Activated naive CD8-positive, alpha-beta T cell treated with anti-CD3 and anti-CD28 coated beads, Interleukin-2, amount 10 ng/mL, durations not matched to agents 7 days and 5 days (primary cell): ENCODE results near the gene HMGXB4. TPM values are rescaled to one million over a fixed set of nuclear protein-coding genes. Genes with fewer than 3 reads are reported as not detected.

Experiments used
- ATAC-seq: fragments of 150-1000 bp; cut with Tn5 transposase; one replicate; pipeline ENCODE4 v1.10.0; 2021; ENCODE audit warnings: low read depth, moderate library complexity
- POLR2A ChIA-PET: fragments of 350-600 bp; sonication (Branson Sonifier 250); formaldehyde crosslinking; loops from one replicate; lab custom pipeline; 2021; ENCODE audit warnings: antibody characterized with exemption; lab: Charles Lee
- DNase-seq: peaks from one replicate; pipeline ENCODE4 v3.0.0; 2021
- H3K27ac Mint-ChIP-seq: one replicate; pipeline ENCODE4 v1.8.0; 2022; ENCODE audit warnings: mild to moderate bottlenecking, mixed read lengths
- H3K27me3 Mint-ChIP-seq: one replicate; pipeline ENCODE4 v1.8.0; 2022; ENCODE audit warnings: mild to moderate bottlenecking, moderate library complexity, mixed read lengths
- H3K36me3 Mint-ChIP-seq: one replicate; pipeline ENCODE4 v1.8.0; 2021; ENCODE audit warnings: mild to moderate bottlenecking, mixed read lengths
- H3K4me1 Mint-ChIP-seq: one replicate; pipeline ENCODE4 v1.8.0; 2021; ENCODE audit warnings: mixed read lengths
- H3K4me3 Mint-ChIP-seq: one replicate; pipeline ENCODE4 v1.8.0; 2022; ENCODE audit warnings: mild to moderate bottlenecking, moderate library complexity, mixed read lengths
- H3K9me3 Mint-ChIP-seq: one replicate; pipeline ENCODE4 v1.8.0; 2021; ENCODE audit warnings: mixed read lengths
- total RNA-seq, 2 experiments: library from RNA; stranded (reverse); gene quantifications; one replicate each; pipeline ENCODE4 v1.2.3, GENCODE V29; 2021

The HMGXB4 gene
- total RNA-seq, 2 experiments from 2014 or later, result 35.4 to 36.2 TPM

DNA sequence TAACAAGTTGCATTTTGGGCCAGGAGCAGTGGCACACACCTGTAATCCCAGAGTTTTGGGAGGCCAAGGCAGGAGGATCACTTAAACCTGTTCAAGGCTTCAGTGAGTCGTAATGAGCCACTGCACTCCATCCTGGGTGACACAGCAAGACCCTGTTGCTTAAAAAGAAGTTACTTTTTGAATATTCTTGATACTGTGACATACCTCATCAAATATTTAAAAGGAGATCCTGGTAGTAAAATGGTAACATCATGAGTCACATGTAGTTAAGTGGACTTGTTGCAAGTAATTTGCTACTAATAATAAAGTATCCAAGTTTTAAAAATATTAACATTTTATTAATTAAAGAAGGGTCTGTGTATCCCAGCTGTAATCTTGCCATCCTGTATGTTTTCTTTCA lies 18.3 kb downstream of the HMGXB4 start:
- Mint-ChIP-seq H3K27me3 (no peaks in the 10 kb centered on the region), H3K4me3 (no peak overlapping the region), H3K4me1 (peaks cover 21% of the 10 kb centered on the region), H3K36me3 (peaks cover 30% of the 10 kb centered on the region), H3K9me3 (no peaks in the 10 kb centered on the region), H3K27ac (no peak overlapping the region)
- ATAC-seq, result no peak
- POLR2A ChIA-PET, result no interaction called here
- DNase-seq, result no peak

DNA sequence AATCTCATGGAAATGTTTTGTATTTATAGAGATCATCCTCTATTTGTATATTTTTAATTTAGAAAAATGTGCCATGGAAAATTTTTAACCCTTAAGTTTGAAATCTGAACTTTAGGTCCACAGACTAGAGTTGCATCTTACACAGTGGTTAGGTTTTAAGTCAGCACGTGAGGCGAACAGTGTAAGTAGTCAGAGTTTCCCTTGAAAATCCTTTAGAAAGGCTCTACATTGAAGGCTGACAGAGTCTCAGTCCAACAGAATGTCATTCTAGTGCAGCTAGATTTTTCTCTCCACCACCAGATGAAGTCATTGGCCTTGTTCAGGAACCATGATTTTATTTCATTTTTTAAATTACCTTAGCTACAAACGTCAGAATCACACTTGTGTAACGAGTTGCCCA lies 18.7 kb downstream of the HMGXB4 start:
- Mint-ChIP-seq H3K27ac (no peak overlapping the region), H3K27me3 (no peaks in the 10 kb centered on the region), H3K4me1 (peaks cover 22% of the 10 kb centered on the region), H3K36me3 (peaks cover 32% of the 10 kb centered on the region), H3K4me3 (no peak overlapping the region), H3K9me3 (no peaks in the 10 kb centered on the region)
- POLR2A ChIA-PET, result no interaction called here
- ATAC-seq (no peak), DNase-seq (no peak)

DNA sequence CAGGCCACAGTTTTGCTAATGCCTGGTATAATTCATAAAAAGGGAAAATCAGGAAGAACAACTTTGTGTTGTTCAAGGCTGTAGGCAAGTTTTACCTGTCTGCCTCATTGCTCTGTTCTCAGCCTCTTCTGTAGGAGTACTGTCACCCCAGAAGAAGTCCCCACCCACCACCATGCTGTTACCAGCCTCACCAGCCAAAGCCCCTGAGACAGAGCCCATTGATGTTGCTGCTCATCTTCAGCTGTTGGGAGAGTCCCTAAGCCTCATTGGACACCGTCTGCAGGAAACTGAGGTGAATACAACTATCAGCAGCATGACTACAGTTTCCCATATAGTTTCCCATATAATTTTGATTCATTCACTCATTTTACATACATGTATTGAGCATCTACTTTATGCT lies 30.8 kb downstream of the HMGXB4 start:
- no peak for ATAC-seq
- POLR2A ChIA-PET, result no interaction called here
- H3K36me3 Mint-ChIP-seq, result peaks cover 11% of the 10 kb centered on the region

DNA sequence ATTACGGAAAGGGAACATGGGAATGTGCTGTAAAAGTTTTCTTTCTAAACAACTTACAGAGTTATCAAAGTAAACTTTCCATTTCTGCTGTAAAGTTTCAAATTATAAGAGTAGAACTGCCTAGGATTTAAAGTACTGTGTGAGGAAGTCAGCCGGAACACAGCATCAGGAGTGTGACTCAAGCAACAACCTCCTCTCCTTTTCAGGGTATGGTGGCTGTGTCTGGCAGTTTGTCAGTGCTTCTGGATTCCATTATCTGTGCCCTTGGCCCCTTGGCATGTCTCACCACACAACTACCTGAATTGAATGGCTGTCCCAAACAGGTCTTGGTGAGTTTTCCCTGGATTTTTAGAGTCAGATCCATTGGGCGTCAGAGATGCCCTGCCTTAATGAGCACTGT lies 35.5 kb downstream of the HMGXB4 start:
- H3K4me1 Mint-ChIP-seq, result peaks cover 2% of the 10 kb centered on the region
- POLR2A ChIA-PET, result no interaction called here
- H3K27ac Mint-ChIP-seq, result no peak overlapping the region
- ATAC-seq (no peak), DNase-seq (no peak)
- H3K27me3 Mint-ChIP-seq, result no peaks in the 10 kb centered on the region
- H3K4me3 Mint-ChIP-seq, result no peak overlapping the region
- no peaks in the 10 kb centered on the region for H3K9me3 Mint-ChIP-seq
- peaks cover 18% of the 10 kb centered on the region for H3K36me3 Mint-ChIP-seq

More for the DNA sequence above, 30.8 kb downstream of the HMGXB4 start:
- DNase-seq, result no peak
- Mint-ChIP-seq H3K9me3 (no peaks in the 10 kb centered on the region), H3K4me1 (peaks cover under 1% of the 10 kb centered on the region), H3K27me3 (no peaks in the 10 kb centered on the region), H3K4me3 (no peak overlapping the region), H3K27ac (no peak overlapping the region)

GRCh38 chr22:35296051-35296450 lies 38.8 kb downstream of the HMGXB4 start:
- ATAC-seq, result no peak
- Mint-ChIP-seq H3K9me3 (no peaks in the 10 kb centered on the region), H3K27me3 (no peaks in the 10 kb centered on the region), H3K4me1 (peaks cover 5% of the 10 kb centered on the region), H3K27ac (no peak overlapping the region), H3K36me3 (peaks cover 14% of the 10 kb centered on the region), H3K4me3 (no peak overlapping the region)
- POLR2A ChIA-PET, result no interaction called here
- no peak for DNase-seq

GRCh38 chr22:35299217-35299672 lies 42.0 kb downstream of the HMGXB4 start:
- peak overlapping the region; percentile 93 for H3K27ac Mint-ChIP-seq
- DNase-seq (no peak), ATAC-seq (peak; percentile 7)
- H3K4me1 Mint-ChIP-seq, result peaks cover 10% of the 10 kb centered on the region
- H3K9me3 Mint-ChIP-seq, result no peaks in the 10 kb centered on the region
- H3K27me3 Mint-ChIP-seq, result no peaks in the 10 kb centered on the region
- H3K36me3 Mint-ChIP-seq, result peaks cover 6% of the 10 kb centered on the region
- POLR2A ChIA-PET, result interaction anchor here (0.5 to 1.3 kb wide), 15 partner anchors 8 to 1157 kb away, joined by 3 to 15 read pairs (median 4); partner anchors contain the start of genes APOL3 and HMGXB4
- H3K4me3 Mint-ChIP-seq, result peak overlapping the region; percentile 95

DNA sequence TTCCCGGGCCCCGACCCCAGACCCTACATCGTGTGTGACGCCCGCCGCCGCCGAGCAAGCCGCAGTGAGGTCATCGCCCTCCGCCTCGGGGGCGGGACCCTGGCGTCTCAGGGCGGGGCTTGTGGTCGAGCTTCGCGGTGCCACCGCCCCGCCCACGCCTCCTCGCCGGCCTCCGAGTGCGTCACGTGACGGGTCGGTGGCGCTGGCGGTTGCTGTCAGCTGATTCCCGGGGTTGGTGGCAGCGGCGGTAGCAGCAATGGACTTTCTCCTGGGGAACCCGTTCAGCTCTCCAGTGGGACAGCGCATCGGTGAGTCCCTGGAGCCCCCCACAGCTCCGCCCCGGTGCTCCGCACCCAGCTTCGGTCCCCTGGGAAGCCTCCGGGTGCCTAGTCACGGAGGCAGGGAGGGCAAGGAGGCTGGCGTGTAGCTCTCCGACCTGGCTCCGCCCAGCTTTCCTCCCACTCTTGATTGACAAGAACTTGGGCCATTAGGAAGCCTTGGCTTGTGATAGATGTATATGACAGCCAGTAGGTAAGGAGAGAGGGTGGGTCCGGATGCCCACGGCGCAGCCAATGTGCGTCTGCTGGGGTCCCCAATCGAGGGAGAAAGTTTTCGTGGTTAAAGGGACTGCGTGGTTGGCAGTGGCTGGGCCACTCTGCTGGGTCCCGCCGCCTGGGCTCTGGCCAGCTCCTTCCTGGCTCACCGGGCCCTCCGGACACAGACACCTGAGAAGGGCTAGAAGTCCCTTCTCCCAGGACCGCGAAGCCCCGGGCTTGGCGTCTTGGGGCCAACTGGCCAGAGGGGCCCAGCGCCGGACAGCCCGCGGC lies 42.6 kb downstream of the HMGXB4 start, which contains the start of gene TOM1:
TSS of gene TOM1 (plus strand) at position 222 of the 827 bp plus-strand sequence. CDS start at position 257, 35 bp downstream.
- ATAC-seq (peak; percentile 98), DNase-seq (peak; percentile 98)
- Mint-ChIP-seq H3K27me3 (no peaks in the 10 kb centered on the region), H3K4me1 (peaks cover 12% of the 10 kb centered on the region), H3K9me3 (no peaks in the 10 kb centered on the region), H3K27ac (peak within 1 kb of the TSS; percentile 93), H3K4me3 (peak within 1 kb of the TSS; percentile 95), H3K36me3 (peaks cover 7% of the 10 kb centered on the region)
- POLR2A ChIA-PET, result interaction anchor here (0.5 to 1.3 kb wide), 17 partner anchors 9 to 1156 kb away, joined by 3 to 15 read pairs (median 3); partner anchors contain the start of genes APOL3 and HMGXB4

DNA sequence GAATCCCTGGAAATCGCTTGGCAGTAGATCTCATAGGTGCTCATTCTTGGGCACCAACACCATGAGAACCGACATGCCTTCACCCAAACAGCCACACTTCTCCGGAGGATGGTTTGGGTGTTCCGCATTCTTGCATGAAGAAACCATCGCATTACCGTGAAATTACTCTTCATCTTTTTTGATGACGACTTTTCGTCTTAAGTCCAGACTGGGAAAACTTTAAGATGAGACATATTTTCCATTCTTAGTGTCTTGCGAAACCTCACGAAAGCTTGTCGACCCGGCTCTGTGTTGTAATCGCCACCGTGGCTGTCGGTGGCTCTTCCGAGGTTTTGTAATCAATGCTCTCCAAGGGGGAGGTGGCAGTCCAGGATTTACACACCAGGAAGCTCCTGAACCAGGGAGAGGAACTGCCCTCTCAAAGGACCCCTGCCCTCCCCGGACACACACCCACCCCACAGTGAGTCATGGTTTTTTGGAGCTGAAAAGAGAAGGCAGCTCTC lies 44.1 kb downstream of the HMGXB4 start:
- H3K36me3 Mint-ChIP-seq, result peaks cover 7% of the 10 kb centered on the region
- POLR2A ChIA-PET, result interaction anchor here (0.6 kb wide), 1 partner anchor 348 kb away, joined by 3 read pairs; no protein-coding TSS in a partner anchor
- H3K4me1 Mint-ChIP-seq, result peaks cover 19% of the 10 kb centered on the region

GRCh38 chr22:35303029-35303624 lies 45.8 kb downstream of the HMGXB4 start:
- Mint-ChIP-seq H3K36me3 (peaks cover 2% of the 10 kb centered on the region), H3K9me3 (no peaks in the 10 kb centered on the region), H3K27me3 (no peaks in the 10 kb centered on the region), H3K4me3 (no peak overlapping the region), H3K27ac (no peak overlapping the region), H3K4me1 (peaks cover 31% of the 10 kb centered on the region)
- ATAC-seq, result no peak
- DNase-seq, result no peak
- POLR2A ChIA-PET, result no interaction called here

More for the DNA sequence above, 44.1 kb downstream of the HMGXB4 start:
- H3K27me3 Mint-ChIP-seq, result no peaks in the 10 kb centered on the region
- DNase-seq, result no peak
- ATAC-seq, result no peak
- H3K4me3 Mint-ChIP-seq, result peak overlapping the region; percentile 95
- peak overlapping the region; percentile 16 for H3K27ac Mint-ChIP-seq
- H3K9me3 Mint-ChIP-seq, result no peaks in the 10 kb centered on the region

DNA sequence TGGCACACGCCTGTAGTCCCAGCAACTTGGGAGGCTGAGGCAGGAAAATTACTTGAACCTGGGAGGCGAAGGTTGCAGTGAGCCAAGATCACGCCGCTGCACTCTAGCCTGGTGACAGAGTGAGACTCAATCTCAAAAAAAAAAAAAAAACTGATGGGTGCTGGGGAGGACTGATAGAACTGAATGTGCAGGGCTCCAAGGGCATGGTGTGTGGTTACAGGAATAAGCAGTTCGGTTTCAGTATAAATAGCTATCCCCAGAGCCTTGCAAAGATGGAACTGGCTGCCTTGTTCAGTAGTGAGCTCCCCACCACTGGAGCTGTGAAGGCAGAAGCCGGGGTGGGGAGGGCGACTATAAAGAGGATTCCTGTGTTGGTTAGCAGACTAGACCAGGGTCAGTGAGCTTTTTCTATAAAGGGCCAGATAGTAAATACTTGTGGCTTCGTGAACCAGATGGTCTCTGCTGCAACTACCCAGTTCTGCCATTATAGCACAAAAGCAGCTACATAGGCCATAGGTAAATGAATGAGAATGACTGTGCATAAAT lies 48.3 kb downstream of the HMGXB4 start:
- Mint-ChIP-seq H3K4me1 (peaks cover 42% of the 10 kb centered on the region), H3K36me3 (peaks cover 4% of the 10 kb centered on the region), H3K27ac (no peak overlapping the region), H3K9me3 (no peaks in the 10 kb centered on the region), H3K4me3 (no peak overlapping the region), H3K27me3 (no peaks in the 10 kb centered on the region)
- ATAC-seq (no peak), DNase-seq (no peak)
- POLR2A ChIA-PET, result interaction anchor here (1.1 to 1.3 kb wide), 2 partner anchors 8 to 48 kb away, joined by 3 to 5 read pairs; partner anchors contain the start of gene HMGXB4

DNA sequence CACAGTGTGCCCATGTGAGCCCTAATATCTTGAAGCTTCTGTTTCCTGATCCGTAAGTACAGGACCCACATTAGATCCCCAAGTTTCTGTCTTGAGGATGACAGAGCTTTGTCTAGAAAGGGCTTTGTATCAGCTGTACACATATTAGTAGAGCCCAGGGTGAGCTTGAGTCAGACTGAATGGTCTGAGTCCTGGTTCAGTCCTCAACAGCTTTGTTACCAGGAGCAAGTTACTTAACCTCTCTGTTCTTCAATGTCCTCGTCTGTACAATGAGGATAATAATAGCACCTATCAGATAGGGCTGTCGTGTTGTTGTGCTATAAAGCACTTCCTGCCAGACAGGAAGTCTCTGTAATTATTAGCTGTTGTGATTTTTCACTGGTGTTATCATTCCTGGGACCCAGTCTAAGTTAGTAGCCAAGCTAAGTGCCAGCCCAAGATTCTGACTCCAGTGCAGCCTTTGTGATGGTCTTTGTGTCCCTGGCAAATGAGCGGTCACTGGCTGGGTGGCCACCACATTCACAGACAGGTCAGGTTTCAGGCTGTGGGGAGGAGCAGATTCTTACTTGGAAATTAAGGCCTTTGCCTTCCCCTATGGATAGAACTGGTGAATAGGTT lies 49.2 kb downstream of the HMGXB4 start:
- POLR2A ChIA-PET, result interaction anchor here (1.1 to 1.3 kb wide), 2 partner anchors 9 to 49 kb away, joined by 3 to 5 read pairs; partner anchors contain the start of gene HMGXB4
- no peak overlapping the region for H3K27ac Mint-ChIP-seq
- peaks cover 4% of the 10 kb centered on the region for H3K36me3 Mint-ChIP-seq
- H3K9me3 Mint-ChIP-seq, result no peaks in the 10 kb centered on the region
- peaks cover 45% of the 10 kb centered on the region for H3K4me1 Mint-ChIP-seq
- peak overlapping the region; percentile 25 for H3K4me3 Mint-ChIP-seq
- ATAC-seq, result peak; percentile 31
- H3K27me3 Mint-ChIP-seq, result no peaks in the 10 kb centered on the region
- no peak for DNase-seq

DNA sequence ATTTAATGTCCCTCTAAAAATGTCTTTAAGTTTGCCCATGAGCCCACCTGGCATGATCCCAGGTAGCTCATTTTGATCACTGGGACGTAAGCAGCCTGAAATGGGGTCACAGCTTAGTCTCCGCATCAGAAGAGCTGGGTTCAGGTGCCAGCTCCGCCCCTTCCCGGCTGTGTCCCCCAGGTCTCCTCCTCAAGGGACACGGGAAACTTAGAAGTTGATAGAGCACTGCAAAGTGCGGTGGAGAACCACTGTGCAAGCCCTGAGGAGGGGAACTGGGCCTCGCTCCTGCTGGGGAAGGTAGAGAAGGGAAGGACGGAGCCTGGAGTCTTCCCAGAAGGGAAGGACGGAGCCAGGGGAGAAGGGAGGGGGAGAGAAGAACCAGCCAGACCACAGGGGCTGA lies 50.1 kb downstream of the HMGXB4 start:
- H3K9me3 Mint-ChIP-seq, result no peaks in the 10 kb centered on the region
- POLR2A ChIA-PET, result interaction anchor here (0.7 to 1.9 kb wide), 2 partner anchors 8 to 580 kb away, joined by 3 to 8 read pairs; partner anchors contain the start of gene TOM1
- ATAC-seq, result no peak
- H3K4me1 Mint-ChIP-seq, result peaks cover 43% of the 10 kb centered on the region
- peak overlapping the region; percentile 29 for H3K4me3 Mint-ChIP-seq
- no peak overlapping the region for H3K27ac Mint-ChIP-seq
- H3K27me3 Mint-ChIP-seq, result no peaks in the 10 kb centered on the region
- DNase-seq, result no peak
- H3K36me3 Mint-ChIP-seq, result peaks cover 4% of the 10 kb centered on the region
